Measurements from ENCODE around the gene NECTIN2. TPM values are rescaled to one million over a fixed set of nuclear protein-coding genes. Genes with fewer than 3 reads are reported as not detected.

NECTIN2 gene
- total and polyA plus RNA-seq, 10 donors, result 14.3 to 136 (median 98.6) TPM

DNA sequence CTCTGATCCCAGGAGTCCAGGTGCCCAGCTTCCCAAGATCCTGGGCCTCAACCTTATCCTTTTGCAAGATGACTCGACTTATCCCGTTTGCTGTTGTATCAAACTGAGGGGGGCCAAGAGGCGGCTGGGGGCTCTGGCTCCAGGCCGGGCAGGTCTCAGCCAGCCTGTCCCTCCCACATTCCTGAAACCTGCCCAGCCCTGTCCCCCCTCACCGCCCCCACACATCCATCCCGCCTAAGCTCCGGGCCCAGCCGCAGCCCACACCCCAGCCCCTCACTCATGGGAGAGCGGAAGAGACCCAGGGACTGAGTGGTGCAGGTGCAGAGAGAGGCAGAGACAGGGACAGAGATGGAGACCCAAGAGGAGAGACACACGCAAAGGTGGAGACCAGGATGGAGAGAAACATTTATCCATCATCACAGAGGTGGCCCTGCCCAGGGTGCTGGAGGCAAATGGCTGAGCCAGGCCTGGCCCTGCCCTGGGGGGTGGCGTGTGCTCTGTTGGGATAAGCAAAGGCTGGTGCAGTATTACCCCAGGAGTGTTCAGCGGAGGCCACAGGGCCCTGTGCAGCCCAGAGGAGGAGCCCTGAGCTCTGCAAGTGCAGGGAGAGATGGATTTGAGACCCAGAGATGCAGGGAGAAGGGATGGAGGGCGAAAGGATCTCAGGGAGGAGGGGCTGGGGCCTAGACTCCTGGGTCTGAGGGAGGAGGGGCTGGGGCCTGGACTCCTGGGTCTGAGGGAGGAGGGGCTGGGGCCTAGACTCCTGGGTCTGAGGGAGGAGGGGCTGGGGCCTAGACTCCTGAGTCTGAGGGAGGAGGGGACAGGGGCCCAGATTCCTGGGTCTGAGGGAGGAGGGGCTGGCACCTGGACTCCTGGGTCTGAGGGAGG is 35.6 kb upstream of the NECTIN2 start:
- intact Hi-C loops (cut with DNase I; ENCODE audit: low total_unique reads), result no loop called here
- TF ChIP-seq POLR2AphosphoS5 (IDR thresholded peaks at IDR 0.05) (no peak), POLR2A (IDR thresholded peaks at IDR 0.05) (no peak)
- TF ChIP-seq, protein P1, sequence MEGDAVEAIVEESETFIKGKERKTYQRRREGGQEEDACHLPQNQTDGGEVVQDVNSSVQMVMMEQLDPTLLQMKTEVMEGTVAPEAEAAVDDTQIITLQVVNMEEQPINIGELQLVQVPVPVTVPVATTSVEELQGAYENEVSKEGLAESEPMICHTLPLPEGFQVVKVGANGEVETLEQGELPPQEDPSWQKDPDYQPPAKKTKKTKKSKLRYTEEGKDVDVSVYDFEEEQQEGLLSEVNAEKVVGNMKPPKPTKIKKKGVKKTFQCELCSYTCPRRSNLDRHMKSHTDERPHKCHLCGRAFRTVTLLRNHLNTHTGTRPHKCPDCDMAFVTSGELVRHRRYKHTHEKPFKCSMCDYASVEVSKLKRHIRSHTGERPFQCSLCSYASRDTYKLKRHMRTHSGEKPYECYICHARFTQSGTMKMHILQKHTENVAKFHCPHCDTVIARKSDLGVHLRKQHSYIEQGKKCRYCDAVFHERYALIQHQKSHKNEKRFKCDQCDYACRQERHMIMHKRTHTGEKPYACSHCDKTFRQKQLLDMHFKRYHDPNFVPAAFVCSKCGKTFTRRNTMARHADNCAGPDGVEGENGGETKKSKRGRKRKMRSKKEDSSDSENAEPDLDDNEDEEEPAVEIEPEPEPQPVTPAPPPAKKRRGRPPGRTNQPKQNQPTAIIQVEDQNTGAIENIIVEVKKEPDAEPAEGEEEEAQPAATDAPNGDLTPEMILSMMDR (IDR thresholded peaks at IDR 0.05 in 8 of 11, conservative IDR thresholded peaks at IDR 0.05 in 3 of 11), result no peak
- no peak for DNase-seq

DNA sequence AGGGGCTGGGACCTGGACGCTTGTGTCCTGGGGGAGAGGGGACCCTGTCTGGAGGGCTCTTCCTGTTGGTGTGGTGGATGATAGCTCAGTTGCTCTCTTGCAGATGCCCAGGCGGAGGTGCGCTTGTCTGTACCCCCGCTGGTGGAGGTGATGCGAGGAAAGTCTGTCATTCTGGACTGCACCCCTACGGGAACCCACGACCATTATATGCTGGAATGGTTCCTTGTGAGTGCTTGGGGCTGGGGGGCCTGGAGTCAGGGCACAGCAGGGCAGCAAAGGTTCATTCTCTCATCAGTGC is 35.0 kb upstream of the NECTIN2 start:
- peaks cover 0 to 29% (median 3%) of the 10 kb centered on the region in 6 donors for H3K36me3 ChIP-seq
- no peak overlapping the region for H3K4me3 ChIP-seq
- H3K27me3 ChIP-seq (replicated peaks in 1 of 7), result peaks cover 0 to 36% (median 0%) of the 10 kb centered on the region in 7 donors
- H3K4me1 ChIP-seq, result peaks cover 6 to 35% (median 27%) of the 10 kb centered on the region in 6 donors
- no peaks in the 10 kb centered on the region for H3K9me3 ChIP-seq
- intact Hi-C loops (cut with DNase I; ENCODE audit: low total_unique reads), result no loop called here
- no peak overlapping the region for H3K27ac ChIP-seq
- no peak for DNase-seq
- no peak for TF ChIP-seq POLR2AphosphoS5 (IDR thresholded peaks at IDR 0.05)
- no peak for TF ChIP-seq POLR2A (IDR thresholded peaks at IDR 0.05)
- TF ChIP-seq, protein P1 (IDR thresholded peaks at IDR 0.05 in 8 of 11, conservative IDR thresholded peaks at IDR 0.05 in 3 of 11), result no peak
- WGBS, 5 donors, result 84 to 93% (median 89%) methylated on average over 2 to 7 of the region's 7 CpGs

More for the DNA sequence above, 35.6 kb upstream of the NECTIN2 start:
- H3K4me3 ChIP-seq, result peak overlapping the region in 4 of 8 donors; percentile 44 to 71 (median 52)
- peaks cover 0 to 29% (median 3%) of the 10 kb centered on the region in 6 donors for H3K36me3 ChIP-seq
- H3K27me3 ChIP-seq (replicated peaks in 1 of 7), result peaks cover 0 to 36% (median 0%) of the 10 kb centered on the region in 7 donors
- H3K9me3 ChIP-seq, result no peaks in the 10 kb centered on the region
- H3K4me1 ChIP-seq, result peaks cover 6 to 35% (median 27%) of the 10 kb centered on the region in 6 donors
- peak overlapping the region in 1 of 8 donors; percentile 75 for H3K27ac ChIP-seq
- WGBS, 5 donors, result 77 to 89% (median 79%) methylated on average over 12 to 13 of the region's 13 CpGs

DNA sequence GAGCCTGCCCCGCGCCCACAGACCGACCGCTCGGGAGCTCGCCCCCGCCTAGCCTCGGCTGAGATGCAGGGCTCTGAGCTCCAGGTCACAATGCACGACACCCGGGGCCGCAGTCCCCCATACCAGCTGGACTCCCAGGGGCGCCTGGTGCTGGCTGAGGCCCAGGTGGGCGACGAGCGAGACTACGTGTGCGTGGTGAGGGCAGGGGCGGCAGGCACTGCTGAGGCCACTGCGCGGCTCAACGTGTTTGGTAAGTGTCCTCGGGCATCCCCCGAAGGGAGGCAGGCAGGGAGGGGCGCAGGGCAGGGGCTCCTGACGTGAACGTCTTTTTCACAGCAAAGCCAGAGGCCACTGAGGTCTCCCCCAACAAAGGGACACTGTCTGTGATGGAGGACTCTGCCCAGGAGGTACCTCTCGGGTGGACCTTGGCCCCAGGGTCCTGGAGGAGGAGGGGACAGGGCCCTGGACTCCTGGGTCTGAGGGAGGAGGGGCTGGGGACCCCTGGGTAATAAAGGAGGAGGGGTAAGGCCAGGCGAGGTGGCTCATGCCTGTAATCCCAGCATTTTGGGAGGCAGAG is 33.9 kb upstream of the NECTIN2 start:
- H3K27ac ChIP-seq, result no peak overlapping the region
- intact Hi-C loops (cut with DNase I; ENCODE audit: low total_unique reads), result no loop called here
- DNase-seq, result no peak
- peaks cover 6 to 35% (median 27%) of the 10 kb centered on the region in 6 donors for H3K4me1 ChIP-seq
- H3K9me3 ChIP-seq, result no peaks in the 10 kb centered on the region
- 84 to 95% (median 92%) methylated on average over 28 of the region's 28 CpGs for WGBS, 5 donors
- H3K27me3 ChIP-seq (replicated peaks in 1 of 7), result peaks cover 0 to 35% (median 0%) of the 10 kb centered on the region in 7 donors
- H3K36me3 ChIP-seq, result peaks cover 0 to 29% (median 3%) of the 10 kb centered on the region in 6 donors
- TF ChIP-seq POLR2AphosphoS5 (IDR thresholded peaks at IDR 0.05), result no peak
- TF ChIP-seq, protein P1 (IDR thresholded peaks at IDR 0.05 in 8 of 11, conservative IDR thresholded peaks at IDR 0.05 in 3 of 11), result no peak
- TF ChIP-seq POLR2A (IDR thresholded peaks at IDR 0.05), result no peak
- H3K4me3 ChIP-seq, result no peak overlapping the region

All from spleen (tissue), 11 donors.